Smooth muscle cell (in vitro differentiated cells): ENCODE measurements around the gene EIF3J. TPM values are rescaled to one million over a fixed set of nuclear protein-coding genes. Genes with fewer than 3 reads are reported as not detected.
"Not testable (repeated sequence)": the region's sequence is repeated elsewhere in the genome, so short reads cannot be mapped to it uniquely, and the experiment has no call there.

ENCODE experiments used
- DNase-seq: peaks from one replicate; lab custom pipeline; 2025; ENCODE audit not compliant: unreplicated experiment; lab: John Stamatoyannopoulos, UW
- H2AFZ ChIP-seq: fragments of 200-600 bp; sonication (generic); 2 replicates; pipeline ENCODE4 v1.6.0; 2016; ENCODE audit warnings: antibody characterized with exemption, low read depth, mild to moderate bottlenecking
- H3F3A ChIP-seq: fragments of 200-600 bp; sonication (generic); 2 replicates; pipeline ENCODE4 v1.6.0; 2017; ENCODE audit warnings: antibody characterized with exemption, low read depth
- H3K27ac ChIP-seq: fragments of 200-600 bp; sonication (generic); 2 replicates; pipeline ENCODE4 v1.5.1; 2016; ENCODE audit warnings: low read depth, mild to moderate bottlenecking
- H3K27me3 ChIP-seq: fragments of 200-600 bp; sonication (generic); 2 replicates; pipeline ENCODE4 v1.6.1; 2016; ENCODE audit warnings: low read depth, mild to moderate bottlenecking
- H3K36me3 ChIP-seq: fragments of 200-600 bp; sonication (generic); 2 replicates; pipeline ENCODE4 v1.5.1; 2016; ENCODE audit warnings: low read depth
- H3K4me1 ChIP-seq: fragments of 200-600 bp; sonication (generic); 2 replicates; pipeline ENCODE4 v1.5.1; 2016; ENCODE audit warnings: low read depth
- H3K4me2 ChIP-seq: fragments of 200-600 bp; sonication (generic); 2 replicates; pipeline ENCODE4 v1.6.0; 2016; ENCODE audit warnings: mild to moderate bottlenecking
- H3K4me3 ChIP-seq: fragments of 200-600 bp; sonication (generic); 2 replicates; pipeline ENCODE4 v1.5.1; 2016; ENCODE audit warnings: mild to moderate bottlenecking
- H3K79me2 ChIP-seq: fragments of 200-600 bp; sonication (generic); 2 replicates; pipeline ENCODE4 v1.6.0; 2016; ENCODE audit warnings: low read depth, mild to moderate bottlenecking
- H3K9ac ChIP-seq: fragments of 200-600 bp; sonication (generic); 2 replicates; pipeline ENCODE4 v1.6.0; 2016; ENCODE audit warnings: low read depth
- H3K9me3 ChIP-seq: fragments of 200-600 bp; sonication (generic); replicated peaks from 2 replicates; pipeline ENCODE4 v1.5.1; 2016; ENCODE audit warnings: low read depth
- H4K20me1 ChIP-seq: fragments of 200-600 bp; sonication (generic); 2 replicates; pipeline ENCODE4 v1.6.0; 2016; ENCODE audit warnings: low read depth
- WGBS: methylation state at CpG from one replicate; pipeline ENCODE4 v1.1.7; 2016; ENCODE audit warnings: low lambda C conversion rate; 5-methylcytosine and 5-hydroxymethylcytosine counted together
- polyA plus RNA-seq: library from polyadenylated mRNA; unstranded; fragments of >200 nt; fragmentation: Nextera tagmentation; extraction: Ambion mirVana; gene quantifications from 2 replicates; pipeline ENCODE4 v1.2.1, GENCODE V29; 2016
- total RNA-seq: library from RNA; depleted of rRNA; stranded (reverse); fragments of >200 nt; gene quantifications from 2 replicates; pipeline ENCODE4 v1.2.3, GENCODE V29; 2014
- TF ChIP-seq, protein P1 (sequence below): fragments of 200-600 bp; sonication (generic); IDR thresholded peaks from 2 replicates; pipeline ENCODE4 v1.5.1; 2017; ENCODE audit warnings: borderline replicate concordance, mild to moderate bottlenecking, antibody characterized with exemption; ENCODE audit not compliant: insufficient read depth, poor library complexity, severe bottlenecking

Gene EIF3J
- total and polyA plus RNA-seq, 2 experiments from 2014 or later, result 28.7 to 62.3 TPM

GRCh38 chr15:44529864-44530604, 6.9 kb upstream of the EIF3J start:
- Histone ChIP-seq H3K9ac (no peak overlapping the region), H3K36me3 (peaks cover 3% of the 10 kb centered on the region), H3K79me2 (peaks cover 3% of the 10 kb centered on the region), H3K4me3 (no peak overlapping the region), H3K9me3 (no peaks in the 10 kb centered on the region), H3F3A (peaks cover 9% of the 10 kb centered on the region), H3K4me2 (no peak overlapping the region), H4K20me1 (no peaks in the 10 kb centered on the region), H3K27ac (no peak overlapping the region), H3K4me1 (no peaks in the 10 kb centered on the region), H3K27me3 (no peaks in the 10 kb centered on the region), H2AFZ (no peak overlapping the region)
- 88% methylated on average over 10 of the region's 10 CpGs for WGBS
- no peak for DNase-seq
- TF ChIP-seq, protein P1, sequence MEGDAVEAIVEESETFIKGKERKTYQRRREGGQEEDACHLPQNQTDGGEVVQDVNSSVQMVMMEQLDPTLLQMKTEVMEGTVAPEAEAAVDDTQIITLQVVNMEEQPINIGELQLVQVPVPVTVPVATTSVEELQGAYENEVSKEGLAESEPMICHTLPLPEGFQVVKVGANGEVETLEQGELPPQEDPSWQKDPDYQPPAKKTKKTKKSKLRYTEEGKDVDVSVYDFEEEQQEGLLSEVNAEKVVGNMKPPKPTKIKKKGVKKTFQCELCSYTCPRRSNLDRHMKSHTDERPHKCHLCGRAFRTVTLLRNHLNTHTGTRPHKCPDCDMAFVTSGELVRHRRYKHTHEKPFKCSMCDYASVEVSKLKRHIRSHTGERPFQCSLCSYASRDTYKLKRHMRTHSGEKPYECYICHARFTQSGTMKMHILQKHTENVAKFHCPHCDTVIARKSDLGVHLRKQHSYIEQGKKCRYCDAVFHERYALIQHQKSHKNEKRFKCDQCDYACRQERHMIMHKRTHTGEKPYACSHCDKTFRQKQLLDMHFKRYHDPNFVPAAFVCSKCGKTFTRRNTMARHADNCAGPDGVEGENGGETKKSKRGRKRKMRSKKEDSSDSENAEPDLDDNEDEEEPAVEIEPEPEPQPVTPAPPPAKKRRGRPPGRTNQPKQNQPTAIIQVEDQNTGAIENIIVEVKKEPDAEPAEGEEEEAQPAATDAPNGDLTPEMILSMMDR, result no peak

DNA sequence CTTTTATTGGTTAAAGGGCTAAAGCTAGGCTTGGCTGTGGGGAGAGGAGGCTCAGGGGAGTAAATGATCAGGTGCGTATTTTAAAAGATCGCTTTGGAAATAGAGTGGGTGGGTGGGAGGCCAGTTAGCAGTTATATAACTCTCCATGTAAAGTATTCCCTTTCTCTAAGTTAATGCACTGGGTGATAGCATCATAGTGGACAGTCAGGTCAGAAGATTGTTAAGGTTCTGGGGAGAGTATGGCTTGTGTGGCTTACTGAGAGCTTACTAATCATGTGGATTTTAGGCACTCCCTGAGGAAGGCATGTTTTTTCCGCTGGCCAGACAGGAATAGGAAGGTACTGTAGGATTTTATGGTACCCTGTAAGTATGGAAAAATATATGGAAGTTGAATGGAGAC, 6.3 kb upstream of the EIF3J start:
- TF ChIP-seq, protein P1, result no peak
- no peak overlapping the region for H3K9ac ChIP-seq
- H3K27me3 ChIP-seq, result no peaks in the 10 kb centered on the region
- H3K36me3 ChIP-seq, result peaks cover 3% of the 10 kb centered on the region
- H3K4me1 ChIP-seq, result peaks cover 2% of the 10 kb centered on the region
- no peaks in the 10 kb centered on the region for H4K20me1 ChIP-seq
- no peak overlapping the region for H3K27ac ChIP-seq
- H3K4me3 ChIP-seq, result no peak overlapping the region
- no peak overlapping the region for H2AFZ ChIP-seq
- no peak overlapping the region for H3K4me2 ChIP-seq
- DNase-seq, result no peak
- H3K9me3 ChIP-seq, result no peaks in the 10 kb centered on the region
- WGBS, result 94% methylated on average over 3 of the region's 3 CpGs
- H3K79me2 ChIP-seq, result peaks cover 10% of the 10 kb centered on the region
- peaks cover 5% of the 10 kb centered on the region for H3F3A ChIP-seq

GRCh38 chr15:44532275-44532674, 4.7 kb upstream of the EIF3J start:
- H3K79me2 ChIP-seq, result peaks cover 11% of the 10 kb centered on the region
- not testable (repeated sequence) for H3K9ac ChIP-seq, H3K9me3 ChIP-seq, H3K4me1 ChIP-seq, H4K20me1 ChIP-seq, H2AFZ ChIP-seq, H3K27me3 ChIP-seq, H3K4me2 ChIP-seq, DNase-seq, H3F3A ChIP-seq, H3K4me3 ChIP-seq, H3K36me3 ChIP-seq, H3K27ac ChIP-seq
- WGBS, result 97% methylated on average over 5 of the region's 5 CpGs

- no peak overlapping the region for H3K9ac ChIP-seq
- no peak overlapping the region for H3K4me2 ChIP-seq
- no peak overlapping the region for H2AFZ ChIP-seq
- H3K9me3 ChIP-seq, result no peaks in the 10 kb centered on the region
- WGBS, result 100% methylated on average over 3 of the region's 3 CpGs
- peaks cover 6% of the 10 kb centered on the region for H3K4me1 ChIP-seq
- TF ChIP-seq, protein P1, result no peak
- H4K20me1 ChIP-seq, result peaks cover 3% of the 10 kb centered on the region
- H3K27ac ChIP-seq, result no peak overlapping the region
- no peaks in the 10 kb centered on the region for H3K27me3 ChIP-seq
- no peaks in the 10 kb centered on the region for H3K36me3 ChIP-seq
- no peak overlapping the region for H3K4me3 ChIP-seq
- DNase-seq, result no peak
- peaks cover 2% of the 10 kb centered on the region for H3F3A ChIP-seq
- H3K79me2 ChIP-seq, result peaks cover 12% of the 10 kb centered on the region
These were observed 4.3 kb upstream of the EIF3J start for GRCh38 chr15:44532689-44533088.
